ENCODE results near the gene NPAS2.

GRCh38 chr2:100955226-100955625, 135.3 kb downstream of the NPAS2 start:
- TF ChIP-seq CTCF (IDR thresholded peaks at IDR 0.05), result no peak
- TF ChIP-seq FOXM1 (IDR thresholded peaks at IDR 0.05; ENCODE audit: low read depth), result no peak
- no peak for TF ChIP-seq RFX5 (IDR thresholded peaks at IDR 0.05; ENCODE audit: low read length)
- no peak for TF ChIP-seq POLR2AphosphoS5 (IDR thresholded peaks at IDR 0.05; ENCODE audit: low read depth, low read length)
- no peak for TF ChIP-seq USF2 (IDR thresholded peaks at IDR 0.05; ENCODE audit: borderline replicate concordance, low read depth, low read length)
- no peak for TF ChIP-seq NRF1 (IDR thresholded peaks at IDR 0.05; ENCODE audit: low read depth, low read length)
- TF ChIP-seq GATA2 (CRISPR knock-in tag; IDR thresholded peaks at IDR 0.05), result no peak
- TF ChIP-seq EZH2phosphoT487 (IDR thresholded peaks at IDR 0.05; ENCODE audit: borderline replicate concordance, low read depth), result no peak
- TF ChIP-seq, protein P1, sequence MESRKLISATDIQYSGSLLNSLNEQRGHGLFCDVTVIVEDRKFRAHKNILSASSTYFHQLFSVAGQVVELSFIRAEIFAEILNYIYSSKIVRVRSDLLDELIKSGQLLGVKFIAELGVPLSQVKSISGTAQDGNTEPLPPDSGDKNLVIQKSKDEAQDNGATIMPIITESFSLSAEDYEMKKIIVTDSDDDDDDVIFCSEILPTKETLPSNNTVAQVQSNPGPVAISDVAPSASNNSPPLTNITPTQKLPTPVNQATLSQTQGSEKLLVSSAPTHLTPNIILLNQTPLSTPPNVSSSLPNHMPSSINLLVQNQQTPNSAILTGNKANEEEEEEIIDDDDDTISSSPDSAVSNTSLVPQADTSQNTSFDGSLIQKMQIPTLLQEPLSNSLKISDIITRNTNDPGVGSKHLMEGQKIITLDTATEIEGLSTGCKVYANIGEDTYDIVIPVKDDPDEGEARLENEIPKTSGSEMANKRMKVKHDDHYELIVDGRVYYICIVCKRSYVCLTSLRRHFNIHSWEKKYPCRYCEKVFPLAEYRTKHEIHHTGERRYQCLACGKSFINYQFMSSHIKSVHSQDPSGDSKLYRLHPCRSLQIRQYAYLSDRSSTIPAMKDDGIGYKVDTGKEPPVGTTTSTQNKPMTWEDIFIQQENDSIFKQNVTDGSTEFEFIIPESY (IDR thresholded peaks at IDR 0.05; ENCODE audit: borderline replicate concordance, low read depth), result no peak
- no peak for TF ChIP-seq TAF1 (IDR thresholded peaks at IDR 0.05; ENCODE audit: borderline replicate concordance, low read depth, low read length)
- no peak for TF ChIP-seq RAD21 (IDR thresholded peaks at IDR 0.05; ENCODE audit: low read length)
- TF ChIP-seq YY1 (IDR thresholded peaks at IDR 0.05; ENCODE audit: low read depth), result no peak
- no peak for TF ChIP-seq CHD2 (IDR thresholded peaks at IDR 0.05; ENCODE audit: low read length, partially characterized antibody)
- TF ChIP-seq MAX (IDR thresholded peaks at IDR 0.05; ENCODE audit: low read depth), result no peak

Data from SK-N-SH (cell line).